LNCaP clone FGC (cell line): ENCODE measurements around the gene ETV6.

Source experiments
- DNase-seq: peaks from one replicate; pipeline ENCODE4 v3.0.0-alpha.2; 2011; ENCODE audit warnings: low read depth
- H3K4me3 ChIP-seq: 2 replicates; pipeline ENCODE4 v1.5.1; 2011; ENCODE audit warnings: mild to moderate bottlenecking, low read depth, low read length, control low read depth
- CTCF ChIP-seq: IDR thresholded peaks from 2 replicates; pipeline ENCODE4 v1.5.1; 2012; ENCODE audit warnings: mild to moderate bottlenecking; ENCODE audit not compliant: control insufficient read depth, insufficient read depth; ENCODE audit errors: extremely low read depth

Gene ETV6

GRCh38 chr12:11778713-11779685, 129.5 kb downstream of the ETV6 start:
- H3K4me3 ChIP-seq, result no peak overlapping the region
- DNase-seq, result no peak
- TF ChIP-seq CTCF, result no peak

GRCh38 chr12:11780521-11781101, 131.1 kb downstream of the ETV6 start:
- TF ChIP-seq CTCF, result no peak
- no peak overlapping the region for H3K4me3 ChIP-seq
- no peak for DNase-seq

DNA sequence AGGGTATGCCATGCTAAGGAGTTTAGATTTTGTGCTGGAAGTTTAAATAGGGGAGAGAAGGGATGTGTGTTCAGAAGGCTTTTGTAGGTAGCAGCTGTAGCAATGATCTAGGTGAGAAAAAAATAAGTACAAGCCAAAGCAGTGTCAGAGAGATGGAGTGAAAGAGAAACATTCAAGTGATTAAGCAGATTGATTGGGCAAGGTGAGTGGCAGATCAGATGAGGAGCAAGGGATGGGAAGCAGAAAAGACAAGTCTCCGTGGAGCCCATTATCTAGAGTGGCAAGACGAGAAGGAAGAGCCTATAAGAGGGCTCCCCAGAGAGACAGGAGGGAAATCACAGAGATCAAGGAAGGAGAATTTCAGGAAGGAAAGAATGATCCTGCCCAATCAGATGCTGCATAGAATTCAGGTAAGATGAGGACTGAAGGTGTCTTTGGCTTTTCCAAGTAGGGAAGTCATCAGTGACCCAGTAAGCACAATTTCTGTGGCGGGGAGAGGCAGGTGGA, 133.5 kb downstream of the ETV6 start:
- TF ChIP-seq CTCF, result no peak
- H3K4me3 ChIP-seq, result no peak overlapping the region
- no peak for DNase-seq

DNA sequence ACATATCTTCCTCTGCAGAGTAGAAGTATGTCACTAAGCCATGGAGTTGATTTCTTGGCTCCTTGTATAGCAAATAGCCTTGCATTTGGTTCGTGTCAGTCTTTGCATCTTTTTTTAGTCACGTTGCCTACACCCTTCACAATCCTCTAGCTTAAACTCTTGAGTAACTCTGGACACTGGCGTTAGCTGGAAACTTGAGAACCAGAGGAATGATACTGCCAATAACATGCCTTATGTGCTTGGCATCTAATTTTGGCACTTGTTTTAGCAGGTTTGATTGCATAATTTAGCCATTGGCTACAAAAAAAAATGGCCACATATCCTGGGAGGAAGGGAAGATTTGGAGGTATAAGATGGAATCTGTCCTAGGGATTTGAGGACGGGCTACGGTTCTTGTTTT, 136.2 kb downstream of the ETV6 start:
- H3K4me3 ChIP-seq, result no peak overlapping the region
- no peak for TF ChIP-seq CTCF
- no peak for DNase-seq

GRCh38 chr12:11786638-11787365, 137.3 kb downstream of the ETV6 start:
- no peak for TF ChIP-seq CTCF
- no peak overlapping the region for H3K4me3 ChIP-seq
- DNase-seq, result no peak

- no peak for TF ChIP-seq CTCF
These were observed 138.0 kb downstream of the ETV6 start for GRCh38 chr12:11787437-11787836.

More at GRCh38 chr12:11787437-11787836, 138.0 kb downstream of the ETV6 start:
- no peak overlapping the region for H3K4me3 ChIP-seq
- no peak for DNase-seq
